ENCODE data around the gene ERG. TPM values are rescaled to one million over a fixed set of nuclear protein-coding genes. Genes with fewer than 3 reads are reported as not detected.

The ERG gene
- polyA plus RNA-seq, 2 of the 4 experiments (the other 2 are of a cell fraction) = not detected

DNA sequence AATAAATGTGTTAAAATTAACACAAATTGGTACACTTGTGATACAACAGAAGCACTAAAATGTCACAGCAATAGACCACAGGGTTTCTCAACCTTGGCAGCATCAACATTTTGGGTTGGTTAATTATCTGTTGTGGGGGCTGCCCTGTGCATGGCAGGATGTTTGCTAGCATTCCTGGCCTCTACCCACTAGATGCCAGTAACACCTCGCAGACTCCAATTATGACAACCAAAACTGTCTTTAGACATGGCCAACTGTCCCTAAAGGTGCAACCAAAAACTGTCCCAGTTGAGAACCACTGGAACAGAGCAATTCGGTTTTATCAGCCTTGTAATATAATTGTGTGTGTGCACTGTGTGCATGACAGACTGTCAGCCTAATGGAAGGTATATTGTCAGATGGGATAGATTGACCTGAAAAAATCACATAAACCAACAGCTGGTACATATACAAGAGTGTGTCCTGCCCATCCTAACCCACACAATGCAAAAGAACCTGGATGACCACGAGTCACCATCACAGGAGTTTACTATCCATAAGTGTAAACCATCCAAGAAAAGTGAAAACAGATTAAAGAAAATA lies 13.5 kb upstream of the ERG start:
- Histone ChIP-seq H3K9me3 (no peaks in the 10 kb centered on the region), H3K4me3 (no peak overlapping the region), H3K4me2 (no peak overlapping the region), H3K4me1 (no peaks in the 10 kb centered on the region), H3K27ac (no peak overlapping the region)
- ATAC-seq (no peak), DNase-seq (ENCODE audit: low read depth in 1 of 2, low spot score in 1 of 2) (no peak), FAIRE-seq (no peak)
- ChIA-PET POLR2A (no interaction called here), CTCF (no interaction called here)
- TF ChIP-seq RAD21 (conservative IDR thresholded peaks at IDR 0.05 in 1 of 2, IDR thresholded peaks at IDR 0.05 in 1 of 2) (peak; percentile 21 to 44; a peak in 3 of 5 replicates), RFX5 (IDR thresholded peaks at IDR 0.05) (no peak), MYC (IDR thresholded peaks at IDR 0.05; ENCODE audit: borderline replicate concordance, low read length) (no peak), EHMT2 (IDR thresholded peaks at IDR 0.05; ENCODE audit: low read depth) (no peak)
- TF ChIP-seq, protein P1, sequence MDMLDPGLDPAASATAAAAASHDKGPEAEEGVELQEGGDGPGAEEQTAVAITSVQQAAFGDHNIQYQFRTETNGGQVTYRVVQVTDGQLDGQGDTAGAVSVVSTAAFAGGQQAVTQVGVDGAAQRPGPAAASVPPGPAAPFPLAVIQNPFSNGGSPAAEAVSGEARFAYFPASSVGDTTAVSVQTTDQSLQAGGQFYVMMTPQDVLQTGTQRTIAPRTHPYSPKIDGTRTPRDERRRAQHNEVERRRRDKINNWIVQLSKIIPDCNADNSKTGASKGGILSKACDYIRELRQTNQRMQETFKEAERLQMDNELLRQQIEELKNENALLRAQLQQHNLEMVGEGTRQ (IDR thresholded peaks at IDR 0.05) = no peak
- TF ChIP-seq, protein P2, sequence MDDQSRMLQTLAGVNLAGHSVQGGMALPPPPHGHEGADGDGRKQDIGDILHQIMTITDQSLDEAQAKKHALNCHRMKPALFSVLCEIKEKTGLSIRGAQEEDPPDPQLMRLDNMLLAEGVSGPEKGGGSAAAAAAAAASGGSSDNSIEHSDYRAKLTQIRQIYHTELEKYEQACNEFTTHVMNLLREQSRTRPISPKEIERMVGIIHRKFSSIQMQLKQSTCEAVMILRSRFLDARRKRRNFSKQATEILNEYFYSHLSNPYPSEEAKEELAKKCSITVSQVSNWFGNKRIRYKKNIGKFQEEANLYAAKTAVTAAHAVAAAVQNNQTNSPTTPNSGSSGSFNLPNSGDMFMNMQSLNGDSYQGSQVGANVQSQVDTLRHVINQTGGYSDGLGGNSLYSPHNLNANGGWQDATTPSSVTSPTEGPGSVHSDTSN (IDR thresholded peaks at IDR 0.05) = no peak
- 13% methylated on average over 3 of the region's 3 CpGs for WGBS (ENCODE audit: missing lambda C conversion rate)

DNA sequence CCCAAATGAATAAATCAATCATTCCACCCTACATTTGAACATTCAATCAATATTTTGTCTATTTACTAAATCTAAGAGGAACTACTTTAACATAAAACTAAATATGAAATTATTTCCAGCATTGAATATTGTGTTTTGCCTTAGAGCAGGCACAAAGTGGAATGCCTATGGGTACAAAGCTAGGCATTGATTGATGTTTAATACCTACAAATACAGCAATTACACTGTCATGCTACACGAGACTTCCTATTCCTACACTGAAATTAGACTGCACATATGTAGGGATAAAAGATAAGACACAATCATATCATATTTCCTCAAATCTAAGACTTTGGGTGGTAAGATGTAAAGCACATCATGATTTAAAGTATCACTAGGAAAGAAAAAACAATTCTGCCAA lies 12.9 kb upstream of the ERG start:
- ChIA-PET CTCF (no interaction called here), POLR2A (no interaction called here)
- Histone ChIP-seq H3K9me3 (no peaks in the 10 kb centered on the region), H3K4me2 (no peak overlapping the region), H3K27ac (no peak overlapping the region), H3K4me3 (no peak overlapping the region), H3K4me1 (0 out of 3 replicates have a peak, but pooled peaks cover 4% of the 10 kb centered on the region)
- 35% methylated on average over 1 of the region's 1 CpG for WGBS (ENCODE audit: missing lambda C conversion rate)
- no peak for TF ChIP-seq FOXS1 (CRISPR knock-in tag; IDR thresholded peaks at IDR 0.05)
- TF ChIP-seq RFX5 (IDR thresholded peaks at IDR 0.05) = no peak
- TF ChIP-seq KDM5A (IDR thresholded peaks at IDR 0.05) = no peak
- TF ChIP-seq, protein P3, sequence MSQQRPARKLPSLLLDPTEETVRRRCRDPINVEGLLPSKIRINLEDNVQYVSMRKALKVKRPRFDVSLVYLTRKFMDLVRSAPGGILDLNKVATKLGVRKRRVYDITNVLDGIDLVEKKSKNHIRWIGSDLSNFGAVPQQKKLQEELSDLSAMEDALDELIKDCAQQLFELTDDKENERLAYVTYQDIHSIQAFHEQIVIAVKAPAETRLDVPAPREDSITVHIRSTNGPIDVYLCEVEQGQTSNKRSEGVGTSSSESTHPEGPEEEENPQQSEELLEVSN (IDR thresholded peaks at IDR 0.05; ENCODE audit: borderline replicate concordance, low read depth) = no peak
- TF ChIP-seq, protein P4, sequence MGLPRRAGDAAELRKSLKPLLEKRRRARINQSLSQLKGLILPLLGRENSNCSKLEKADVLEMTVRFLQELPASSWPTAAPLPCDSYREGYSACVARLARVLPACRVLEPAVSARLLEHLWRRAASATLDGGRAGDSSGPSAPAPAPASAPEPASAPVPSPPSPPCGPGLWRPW (IDR thresholded peaks at IDR 0.05) = no peak
- no peak for TF ChIP-seq PHF8 (IDR thresholded peaks at IDR 0.05; ENCODE audit: borderline replicate concordance, low read depth)
- no peak for TF ChIP-seq SREBF2 (IDR thresholded peaks at IDR 0.05)
- no peak for TF ChIP-seq EHMT2 (IDR thresholded peaks at IDR 0.05; ENCODE audit: low read depth)
- FAIRE-seq = no peak
- no peak for ATAC-seq
- DNase-seq (ENCODE audit: low read depth in 1 of 2, low spot score in 1 of 2) = no peak

DNA sequence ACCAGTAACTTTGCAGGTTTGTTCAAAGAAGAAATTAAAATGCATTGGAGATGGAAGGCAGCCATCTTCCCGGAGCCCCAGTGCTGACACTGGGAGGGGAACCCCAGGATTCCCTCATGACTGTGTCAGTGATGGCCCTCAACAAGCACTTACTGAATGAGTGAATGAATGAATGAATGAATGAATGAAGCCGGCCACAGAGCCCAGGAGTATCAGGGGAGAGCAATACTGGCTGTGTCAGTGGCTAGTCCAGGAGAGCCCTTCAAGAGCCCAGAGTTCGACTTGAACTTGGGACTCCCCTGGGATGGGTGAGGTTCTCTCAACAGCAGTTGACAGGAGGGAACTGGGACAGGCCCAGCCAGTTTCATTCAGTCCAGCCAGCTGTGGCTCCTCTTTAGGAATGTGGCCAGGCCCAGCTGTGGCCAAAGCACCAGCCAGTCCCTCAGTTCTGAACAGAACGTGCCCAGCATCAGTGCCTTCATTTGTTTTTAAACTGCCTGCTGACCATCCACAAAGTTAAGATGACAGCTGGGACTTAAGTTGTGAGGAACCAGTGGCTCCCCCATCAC lies 9.2 kb upstream of the ERG start:
- H3K9me3 ChIP-seq = no peaks in the 10 kb centered on the region
- FAIRE-seq (no peak), DNase-seq (ENCODE audit: low read depth in 1 of 2, low spot score in 1 of 2) (no peak), ATAC-seq (no peak)
- POLR2A ChIA-PET = no interaction called here
- H3K27ac ChIP-seq = no peak overlapping the region
- no peak overlapping the region for H3K4me2 ChIP-seq
- no peak overlapping the region for H3K4me3 ChIP-seq
- TF ChIP-seq FOSB (CRISPR knock-in tag; IDR thresholded peaks at IDR 0.05) (no peak), FOSL2 (IDR thresholded peaks at IDR 0.05) (no peak), FOSL2 (CRISPR knock-in tag; IDR thresholded peaks at IDR 0.05) (no peak), KDM5A (IDR thresholded peaks at IDR 0.05) (no peak), ESRRA (IDR thresholded peaks at IDR 0.05; ENCODE audit: borderline replicate concordance, low read length) (no peak), ZC3H11A (IDR thresholded peaks at IDR 0.05) (no peak), POLR2AphosphoS2 (conservative IDR thresholded peaks at IDR 0.05; ENCODE audit: low read length) (no peak), EP300 (IDR thresholded peaks at IDR 0.05) (no peak), CEBPB (IDR thresholded peaks at IDR 0.05) (no peak), TFCP2L1 (CRISPR knock-in tag; IDR thresholded peaks at IDR 0.05) (no peak), HOXB13 (CRISPR knock-in tag; IDR thresholded peaks at IDR 0.05; ENCODE audit: low read depth) (no peak), RAD21 (conservative IDR thresholded peaks at IDR 0.05 in 1 of 2, IDR thresholded peaks at IDR 0.05 in 1 of 2) (no peak)
- TF ChIP-seq, protein P5, sequence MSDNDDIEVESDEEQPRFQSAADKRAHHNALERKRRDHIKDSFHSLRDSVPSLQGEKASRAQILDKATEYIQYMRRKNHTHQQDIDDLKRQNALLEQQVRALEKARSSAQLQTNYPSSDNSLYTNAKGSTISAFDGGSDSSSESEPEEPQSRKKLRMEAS (IDR thresholded peaks at IDR 0.05) = no peak
- TF ChIP-seq, protein P1 (IDR thresholded peaks at IDR 0.05) = no peak
- TF ChIP-seq, protein P6, sequence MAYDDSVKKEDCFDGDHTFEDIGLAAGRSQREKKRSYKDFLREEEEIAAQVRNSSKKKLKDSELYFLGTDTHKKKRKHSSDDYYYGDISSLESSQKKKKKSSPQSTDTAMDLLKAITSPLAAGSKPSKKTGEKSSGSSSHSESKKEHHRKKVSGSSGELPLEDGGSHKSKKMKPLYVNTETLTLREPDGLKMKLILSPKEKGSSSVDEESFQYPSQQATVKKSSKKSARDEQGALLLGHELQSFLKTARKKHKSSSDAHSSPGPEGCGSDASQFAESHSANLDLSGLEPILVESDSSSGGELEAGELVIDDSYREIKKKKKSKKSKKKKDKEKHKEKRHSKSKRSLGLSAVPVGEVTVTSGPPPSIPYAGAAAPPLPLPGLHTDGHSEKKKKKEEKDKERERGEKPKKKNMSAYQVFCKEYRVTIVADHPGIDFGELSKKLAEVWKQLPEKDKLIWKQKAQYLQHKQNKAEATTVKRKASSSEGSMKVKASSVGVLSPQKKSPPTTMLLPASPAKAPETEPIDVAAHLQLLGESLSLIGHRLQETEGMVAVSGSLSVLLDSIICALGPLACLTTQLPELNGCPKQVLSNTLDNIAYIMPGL (CRISPR knock-in tag; IDR thresholded peaks at IDR 0.05; ENCODE audit: borderline replicate concordance) = no peak
- CTCF ChIA-PET = interaction anchor here (0.6 to 1.3 kb wide), 4 partner anchors 13 to 631 kb away, joined by 3 to 4 read pairs (median 3); no protein-coding TSS in a partner anchor
- 0 out of 3 replicates have a peak, but pooled peaks cover 5% of the 10 kb centered on the region for H3K4me1 ChIP-seq
- WGBS (ENCODE audit: missing lambda C conversion rate) = 34% methylated on average over 4 of the region's 4 CpGs

Data from A549 (cell line).